Esophagus squamous epithelium (tissue), 5 donors: Measurements from ENCODE around the gene TRMT61A. TPM values are rescaled to one million over a fixed set of nuclear protein-coding genes. Genes with fewer than 3 reads are reported as not detected.
A peak's percentile ranks its signal among the peaks of the same experiment; 100 is the strongest.

Experiments
- DNase-seq: peaks from one replicate; lab custom pipeline; 2025; lab: John Stamatoyannopoulos, UW
- H3K27ac ChIP-seq, 4 donors: fragments of 200-600 bp; sonication (generic); one replicate each; pipeline ENCODE4 v1.5.1; 2016 to 2019; ENCODE audit warnings: mild to moderate bottlenecking in 1 of 4
- H3K27me3 ChIP-seq, 4 donors: fragments of 200-600 bp; sonication (generic); 1 replicate in 3 of 4; 2 replicates in 1 of 4; pipeline versions ENCODE4 v1.5.1 to v1.6.0; 2017 to 2021; ENCODE audit warnings: antibody characterized with exemption in 1 of 4
- H3K36me3 ChIP-seq, 3 donors: fragments of 200-600 bp; sonication (generic); one replicate each; pipeline ENCODE4 v1.5.1; 2016 to 2019
- H3K4me1 ChIP-seq, 3 donors: fragments of 200-600 bp; sonication (generic); one replicate each; pipeline ENCODE4 v1.5.1; 2017 to 2019
- H3K4me3 ChIP-seq, 4 donors: fragments of 200-600 bp; sonication (generic); 1 replicate in 3 of 4; 2 replicates in 1 of 4; pipeline ENCODE4 v1.5.1; 2016 to 2019; ENCODE audit warnings: mild to moderate bottlenecking in 2 of 4, moderate library complexity in 1 of 4
- H3K9me3 ChIP-seq, 3 donors: fragments of 200-600 bp; sonication (generic); one replicate each; pipeline ENCODE4 v1.5.1; 2016 to 2019
- POLR2A ChIP-seq, 4 donors: fragments of 450-650 bp; IDR thresholded peaks; one replicate each; pipeline ENCODE4 v1.6.1; 2017; ENCODE audit warnings: antibody characterized with exemption in 4 of 4, mild to moderate bottlenecking in 4 of 4, moderate library complexity in 3 of 4
- WGBS, 2 donors: methylation state at CpG; one replicate each; pipeline ENCODE4 v1.1.5; 2018; 5-methylcytosine and 5-hydroxymethylcytosine counted together
- intact Hi-C: fragments of 100-400 bp; cut with DNase I; formaldehyde crosslinking; loops from one replicate; pipeline ENCODE4 v1.15.0; 2022
- total RNA-seq, 4 donors: library from RNA; depleted of rRNA; stranded (reverse); fragments of >200 nt; gene quantifications; one replicate each; pipeline ENCODE4 v1.1.0, GENCODE V29; 2016
- TF ChIP-seq, protein P1 (sequence below), 6 experiments: fragments of 450-650 bp in 4 of 6; fragments of 200-600 bp in 2 of 6; sonication (generic) in 2 of 6; IDR thresholded peaks; one replicate each; pipeline ENCODE4 v1.5.1; 2016 to 2019; ENCODE audit warnings: antibody characterized with exemption in 6 of 6, mild to moderate bottlenecking in 4 of 6, moderate library complexity in 4 of 6
- donor health status: DM: yes; HTN: yes; CAD: no.

Gene TRMT61A
- total RNA-seq, 4 donors from 2014 or later, result 7.7 to 20.6 (median 9.9) TPM

DNA sequence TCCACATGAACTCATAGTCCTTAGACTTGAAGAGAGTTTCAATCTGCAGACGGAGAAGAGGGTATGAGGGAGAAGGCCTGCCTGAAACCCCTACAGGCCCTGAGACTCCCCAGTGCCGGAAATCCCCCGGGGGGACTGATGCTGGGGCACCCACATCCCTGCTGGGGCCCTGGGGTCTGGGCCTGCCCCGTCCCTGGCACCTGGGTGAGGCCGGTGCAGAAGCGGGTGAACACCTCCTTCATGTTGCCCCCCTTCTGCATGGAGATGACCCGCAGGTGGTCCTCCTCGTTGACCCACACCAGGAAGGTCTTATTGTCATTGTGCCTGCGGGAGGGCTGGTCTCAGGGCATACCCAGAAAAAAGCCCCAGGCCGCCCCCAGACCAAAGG lies 8.7 kb upstream of the TRMT61A start:
- Histone ChIP-seq H3K27ac (peak overlapping the region; percentile 79 to 93 (median 84)), H3K4me3 (peak overlapping the region in 3 of 4 donors; percentile 54 to 88 (median 70)), H3K36me3 (no peaks in the 10 kb centered on the region), H3K27me3 (peaks cover 0 to 30% (median 0%) of the 10 kb centered on the region in 4 donors), H3K9me3 (no peaks in the 10 kb centered on the region), H3K4me1 (peaks cover 42 to 80% (median 52%) of the 10 kb centered on the region in 3 donors)
- no peak for DNase-seq
- intact Hi-C loops, result no loop called here
- WGBS, 2 donors, result 27 to 40% methylated on average over 1 to 6 of the region's 10 CpGs
- TF ChIP-seq, protein P1, sequence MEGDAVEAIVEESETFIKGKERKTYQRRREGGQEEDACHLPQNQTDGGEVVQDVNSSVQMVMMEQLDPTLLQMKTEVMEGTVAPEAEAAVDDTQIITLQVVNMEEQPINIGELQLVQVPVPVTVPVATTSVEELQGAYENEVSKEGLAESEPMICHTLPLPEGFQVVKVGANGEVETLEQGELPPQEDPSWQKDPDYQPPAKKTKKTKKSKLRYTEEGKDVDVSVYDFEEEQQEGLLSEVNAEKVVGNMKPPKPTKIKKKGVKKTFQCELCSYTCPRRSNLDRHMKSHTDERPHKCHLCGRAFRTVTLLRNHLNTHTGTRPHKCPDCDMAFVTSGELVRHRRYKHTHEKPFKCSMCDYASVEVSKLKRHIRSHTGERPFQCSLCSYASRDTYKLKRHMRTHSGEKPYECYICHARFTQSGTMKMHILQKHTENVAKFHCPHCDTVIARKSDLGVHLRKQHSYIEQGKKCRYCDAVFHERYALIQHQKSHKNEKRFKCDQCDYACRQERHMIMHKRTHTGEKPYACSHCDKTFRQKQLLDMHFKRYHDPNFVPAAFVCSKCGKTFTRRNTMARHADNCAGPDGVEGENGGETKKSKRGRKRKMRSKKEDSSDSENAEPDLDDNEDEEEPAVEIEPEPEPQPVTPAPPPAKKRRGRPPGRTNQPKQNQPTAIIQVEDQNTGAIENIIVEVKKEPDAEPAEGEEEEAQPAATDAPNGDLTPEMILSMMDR (IDR thresholded peaks at IDR 0.05), result no peak
- TF ChIP-seq POLR2A (IDR thresholded peaks at IDR 0.05), result no peak

DNA sequence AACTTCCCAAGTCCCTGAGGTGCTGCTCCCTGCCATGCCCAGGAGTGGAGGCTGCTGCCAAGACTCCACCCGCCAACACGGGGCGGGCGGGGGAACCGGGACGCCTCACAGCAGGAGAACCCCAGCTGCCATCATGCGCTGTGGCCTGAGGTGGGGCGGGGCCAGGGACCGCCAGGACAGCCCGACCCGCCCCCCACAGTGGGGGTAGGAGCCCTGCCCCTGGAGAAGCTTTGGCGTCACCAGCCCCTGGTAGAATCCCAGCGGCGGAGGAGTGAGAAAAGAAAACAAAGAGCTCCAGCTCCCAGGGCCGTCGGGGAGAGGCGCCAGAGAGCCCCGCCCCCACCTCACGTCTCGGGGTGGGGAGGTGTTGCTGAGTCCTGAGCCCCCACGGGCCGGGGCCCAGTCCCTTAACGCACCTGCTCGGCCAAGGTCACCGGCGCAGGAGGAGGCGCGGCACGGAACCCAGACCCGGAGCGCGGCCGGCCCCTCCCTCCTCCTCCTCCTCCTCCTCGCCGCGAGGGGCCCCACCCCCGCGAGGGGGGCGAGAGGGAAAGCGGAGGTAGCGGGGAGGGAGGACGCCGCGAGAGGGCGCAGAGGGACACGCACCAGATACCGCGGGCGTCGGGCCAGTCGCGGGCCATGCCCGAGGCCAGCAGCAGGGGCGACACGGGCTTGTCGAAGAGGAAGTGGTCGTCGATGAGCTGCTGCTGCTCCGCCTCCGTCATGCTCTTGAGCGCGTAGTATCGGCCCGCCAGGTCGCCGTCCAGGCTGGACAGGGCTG lies 8.1 kb upstream of the TRMT61A start:
- 0% methylated on average over 2 to 3 of the region's 66 CpGs for WGBS, 2 donors
- H3K27me3 ChIP-seq, result peaks cover 0 to 30% (median 0%) of the 10 kb centered on the region in 4 donors
- intact Hi-C loops, result no loop called here

DNA sequence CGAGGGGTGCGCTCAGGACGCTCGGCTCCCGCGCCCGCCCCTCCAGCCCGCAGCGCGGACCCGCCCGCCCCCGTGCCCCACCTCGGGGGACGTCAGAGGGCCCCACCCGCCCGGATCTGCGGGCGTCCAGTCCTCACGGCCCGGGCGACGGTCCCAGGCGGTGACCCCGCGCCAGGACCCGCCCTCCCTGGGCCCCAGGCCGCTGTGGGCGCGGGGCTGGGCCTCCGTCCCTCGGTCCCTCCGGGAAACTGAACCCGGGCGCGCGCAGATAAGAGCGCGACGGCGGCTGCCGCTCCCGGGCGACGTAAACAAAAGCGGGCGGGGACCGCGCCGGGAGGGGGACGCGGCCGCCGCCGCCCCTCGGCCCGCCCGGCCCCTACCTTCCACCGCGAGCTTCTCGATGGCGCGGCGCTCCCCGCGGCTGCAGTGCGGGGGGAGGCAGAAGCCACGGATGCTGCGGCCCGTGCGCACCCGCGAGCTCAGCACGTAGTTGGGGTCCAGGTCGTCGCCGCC lies 7.5 kb upstream of the TRMT61A start:
- Histone ChIP-seq H3K27ac (peak overlapping the region; percentile 79 to 93 (median 84)), H3K27me3 (peaks cover 0 to 30% (median 0%) of the 10 kb centered on the region in 4 donors), H3K36me3 (no peaks in the 10 kb centered on the region), H3K9me3 (no peaks in the 10 kb centered on the region), H3K4me1 (peaks cover 44 to 75% (median 52%) of the 10 kb centered on the region in 3 donors), H3K4me3 (peak overlapping the region; percentile 54 to 88 (median 62))
- TF ChIP-seq POLR2A (IDR thresholded peaks at IDR 0.05), result no peak
- TF ChIP-seq, protein P1 (IDR thresholded peaks at IDR 0.05), result no peak
- intact Hi-C loops, result no loop called here
- WGBS, 2 donors, result 0% methylated on average over 4 of the region's 77 CpGs; no CpG with 5 or more reads in 1 of the 2 donors
- DNase-seq, result no peak

More for the DNA sequence above, 8.1 kb upstream of the TRMT61A start:
- H3K9me3 ChIP-seq, result no peaks in the 10 kb centered on the region
- peak overlapping the region; percentile 54 to 88 (median 62) for H3K4me3 ChIP-seq
- H3K4me1 ChIP-seq, result peaks cover 42 to 77% (median 52%) of the 10 kb centered on the region in 3 donors
- peak in 2 of 4 donors; percentile 20 to 31 for TF ChIP-seq POLR2A (IDR thresholded peaks at IDR 0.05)
- TF ChIP-seq, protein P1 (IDR thresholded peaks at IDR 0.05), result peak; percentile 42 to 60 (median 52)
- no peak for DNase-seq
- H3K36me3 ChIP-seq, result no peaks in the 10 kb centered on the region
- H3K27ac ChIP-seq, result peak overlapping the region; percentile 79 to 93 (median 84)

DNA sequence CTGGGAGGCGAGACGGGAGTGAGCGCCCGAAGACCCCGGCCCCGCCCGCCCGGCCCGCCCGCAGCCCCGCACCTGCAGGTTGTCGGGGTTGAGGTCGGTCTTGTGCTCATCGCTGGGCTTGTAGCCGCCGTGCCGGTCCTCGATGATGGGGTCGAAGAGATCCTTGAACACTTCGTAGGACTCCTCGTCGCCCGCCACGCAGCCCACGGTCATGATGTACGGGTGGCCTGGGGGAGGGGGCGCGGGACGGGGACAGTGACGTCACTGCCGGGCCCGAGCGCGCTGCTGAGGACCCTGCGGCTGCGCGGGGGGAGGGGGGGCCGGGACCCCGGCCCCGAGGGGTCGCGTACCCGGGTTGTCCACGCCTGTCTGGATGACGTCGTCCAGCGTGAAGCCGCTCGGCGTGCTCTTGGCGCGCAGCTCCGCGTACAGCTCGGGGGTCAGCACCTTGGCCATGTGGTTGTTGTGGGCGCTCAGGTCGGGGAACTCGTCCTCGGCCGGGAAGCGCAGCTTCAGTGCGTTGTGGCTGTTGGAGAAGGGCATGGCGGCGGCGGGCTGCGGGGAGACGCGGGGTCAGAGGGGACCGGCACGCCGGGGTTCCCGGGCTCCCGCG lies 6.9 kb upstream of the TRMT61A start:
- Histone ChIP-seq H3K27ac (peak overlapping the region; percentile 79 to 93 (median 84)), H3K36me3 (no peaks in the 10 kb centered on the region), H3K27me3 (peaks cover 0 to 30% (median 0%) of the 10 kb centered on the region in 4 donors), H3K4me1 (peaks cover 46 to 74% (median 52%) of the 10 kb centered on the region in 3 donors), H3K4me3 (peak overlapping the region; percentile 54 to 88 (median 62)), H3K9me3 (no peaks in the 10 kb centered on the region)
- DNase-seq, result no peak
- intact Hi-C loops, result no loop called here
- TF ChIP-seq POLR2A (IDR thresholded peaks at IDR 0.05), result no peak
- TF ChIP-seq, protein P1 (IDR thresholded peaks at IDR 0.05), result no peak
- 0% methylated on average over 4 to 11 of the region's 74 CpGs for WGBS, 2 donors
